Measurements from ENCODE around the gene RETNLB. TPM values are rescaled to one million over a fixed set of nuclear protein-coding genes. Genes with fewer than 3 reads are reported as not detected.
A peak's percentile ranks its signal among the peaks of the same experiment; 100 is the strongest.

The RETNLB gene
- total RNA-seq, 1 experiment from 2014 or later, result not detected

- CTCF ChIA-PET, result no interaction called here
- BruUV-seq (replicated peaks), result no TSS peak
- Histone ChIP-seq H3K27ac (ENCODE audit: low read depth, low read length, poor library complexity, severe bottlenecking) (peak overlapping the region; percentile 31), H3K4me3 (ENCODE audit: low read depth, low read length, poor library complexity, severe bottlenecking) (no peak overlapping the region), H3K36me3 (ENCODE audit: insufficient read depth, low read length, poor library complexity, severe bottlenecking) (no peaks in the 10 kb centered on the region), H3K9me3 (ENCODE audit: low read depth, low read length, poor library complexity, severe bottlenecking) (no peaks in the 10 kb centered on the region), H3K4me1 (ENCODE audit: insufficient read depth, low read length, poor library complexity, severe bottlenecking) (peaks cover 21% of the 10 kb centered on the region), H3K27me3 (replicated peaks; ENCODE audit: insufficient read depth, low read depth, low read length, poor library complexity) (no peaks in the 10 kb centered on the region)
- intact Hi-C loops (cut with micrococcal nuclease; ENCODE audit: unreplicated experiment), result no loop called here
- POLR2A ChIA-PET (ENCODE audit: low non-redundant PET), result no interaction called here
- TF ChIP-seq CTCF (conservative IDR thresholded peaks at IDR 0.05; ENCODE audit: low read depth, low read length) (no peak), EZH2 (IDR thresholded peaks at IDR 0.05; ENCODE audit: borderline replicate concordance, low read depth, low read length, poor library complexity, severe bottlenecking) (no peak)
- peak; percentile 59 for DNase-seq (ENCODE audit: low spot score)
These were observed 33.1 kb downstream of the RETNLB start for GRCh38 chr3:108724101-108724500.

DNA sequence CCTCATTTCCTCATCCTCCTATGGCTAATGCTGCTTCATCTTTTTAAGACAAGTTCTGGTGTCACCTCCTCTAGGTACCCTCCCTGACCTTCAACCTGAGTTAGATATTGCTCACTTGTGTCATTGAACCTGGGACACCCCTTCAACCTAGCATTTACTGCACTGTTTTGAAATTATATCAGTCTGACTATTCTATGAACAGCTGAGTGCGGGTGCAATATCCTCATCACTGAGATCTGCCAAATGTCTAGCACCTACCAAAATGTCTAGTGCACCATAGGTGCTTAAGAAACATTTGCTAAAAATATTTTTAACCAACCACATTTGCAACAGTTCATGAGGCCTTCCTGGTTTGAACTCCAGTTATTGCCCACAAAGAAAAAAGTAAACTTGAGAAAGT lies 34.5 kb downstream of the RETNLB start:
- no peak for TF ChIP-seq CTCF (conservative IDR thresholded peaks at IDR 0.05; ENCODE audit: low read depth, low read length)
- TF ChIP-seq EZH2 (IDR thresholded peaks at IDR 0.05; ENCODE audit: borderline replicate concordance, low read depth, low read length, poor library complexity, severe bottlenecking), result no peak
- BruUV-seq (replicated peaks), result no TSS peak
- H3K4me1 ChIP-seq (ENCODE audit: insufficient read depth, low read length, poor library complexity, severe bottlenecking), result peaks cover 33% of the 10 kb centered on the region
- no peaks in the 10 kb centered on the region for H3K9me3 ChIP-seq (ENCODE audit: low read depth, low read length, poor library complexity, severe bottlenecking)
- ChIA-PET POLR2A (ENCODE audit: low non-redundant PET) (no interaction called here), CTCF (no interaction called here)
- intact Hi-C loops (cut with micrococcal nuclease; ENCODE audit: unreplicated experiment), result no loop called here
- no peaks in the 10 kb centered on the region for H3K27me3 ChIP-seq (replicated peaks; ENCODE audit: insufficient read depth, low read depth, low read length, poor library complexity)
- no peak overlapping the region for H3K4me3 ChIP-seq (ENCODE audit: low read depth, low read length, poor library complexity, severe bottlenecking)
- H3K36me3 ChIP-seq (ENCODE audit: insufficient read depth, low read length, poor library complexity, severe bottlenecking), result no peaks in the 10 kb centered on the region
- no peak for DNase-seq (ENCODE audit: low spot score)
- no peak overlapping the region for H3K27ac ChIP-seq (ENCODE audit: low read depth, low read length, poor library complexity, severe bottlenecking)

- peak overlapping the region; percentile 81 for H3K27ac ChIP-seq (ENCODE audit: low read depth, low read length, poor library complexity, severe bottlenecking)
- CTCF ChIA-PET, result no interaction called here
- H3K27me3 ChIP-seq (replicated peaks; ENCODE audit: insufficient read depth, low read depth, low read length, poor library complexity), result no peaks in the 10 kb centered on the region
- TF ChIP-seq CTCF (conservative IDR thresholded peaks at IDR 0.05; ENCODE audit: low read depth, low read length) (no peak), EZH2 (IDR thresholded peaks at IDR 0.05; ENCODE audit: borderline replicate concordance, low read depth, low read length, poor library complexity, severe bottlenecking) (no peak)
- H3K4me1 ChIP-seq (ENCODE audit: insufficient read depth, low read length, poor library complexity, severe bottlenecking), result peaks cover 35% of the 10 kb centered on the region
- intact Hi-C loops (cut with micrococcal nuclease; ENCODE audit: unreplicated experiment), result no loop called here
- H3K9me3 ChIP-seq (ENCODE audit: low read depth, low read length, poor library complexity, severe bottlenecking), result no peaks in the 10 kb centered on the region
- no peaks in the 10 kb centered on the region for H3K36me3 ChIP-seq (ENCODE audit: insufficient read depth, low read length, poor library complexity, severe bottlenecking)
- DNase-seq (ENCODE audit: low spot score), result peak; percentile 95
- H3K4me3 ChIP-seq (ENCODE audit: low read depth, low read length, poor library complexity, severe bottlenecking), result peak overlapping the region; percentile 3
- POLR2A ChIA-PET (ENCODE audit: low non-redundant PET), result no interaction called here
- BruUV-seq (replicated peaks), result no TSS peak
These were observed 37.9 kb downstream of the RETNLB start for GRCh38 chr3:108719178-108719806.

All from A673 (cell line).